Activated naive CD8-positive, alpha-beta T cell (primary cell): ENCODE data around the gene ELOVL2.

Source experiments
- H3K27ac Mint-ChIP-seq: one replicate; pipeline ENCODE4 v1.8.0; 2021; ENCODE audit warnings: mixed read lengths
- H3K27me3 Mint-ChIP-seq: one replicate; pipeline ENCODE4 v1.8.0; 2021; ENCODE audit warnings: mixed read lengths
- H3K36me3 Mint-ChIP-seq: one replicate; pipeline ENCODE4 v1.8.0; 2021; ENCODE audit warnings: mixed read lengths
- H3K4me1 Mint-ChIP-seq: one replicate; pipeline ENCODE4 v1.8.0; 2021; ENCODE audit warnings: low read depth, mixed read lengths
- H3K4me3 Mint-ChIP-seq: one replicate; pipeline ENCODE4 v1.8.0; 2021; ENCODE audit warnings: mild to moderate bottlenecking, mixed read lengths
- H3K9me3 Mint-ChIP-seq: one replicate; pipeline ENCODE4 v1.8.0; 2021; ENCODE audit warnings: low read depth, mixed read lengths

The ELOVL2 gene

DNA sequence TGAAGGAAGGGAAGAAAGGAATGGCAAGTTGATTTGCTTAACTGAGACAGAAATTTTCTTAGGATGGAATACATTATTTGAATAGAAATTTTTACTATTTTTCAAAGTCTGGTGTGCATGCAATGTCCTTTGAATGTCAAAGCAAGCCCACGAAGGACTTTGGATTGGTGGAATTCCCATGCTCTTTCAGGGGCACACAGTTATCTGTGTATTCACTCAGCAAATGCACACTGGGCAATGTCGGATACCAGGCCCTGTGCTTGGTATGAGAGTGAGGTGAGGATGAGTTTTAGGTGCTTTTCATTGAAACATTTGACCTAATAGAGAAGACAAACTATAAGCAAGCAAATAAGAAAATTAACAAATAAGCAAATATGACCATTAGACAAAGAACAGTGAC is 83.9 kb downstream of the ELOVL2 start:
- Mint-ChIP-seq H3K4me3 (no peak overlapping the region), H3K4me1 (no peaks in the 10 kb centered on the region), H3K9me3 (peaks cover 3% of the 10 kb centered on the region), H3K27ac (no peak overlapping the region), H3K36me3 (peaks cover 2% of the 10 kb centered on the region), H3K27me3 (peaks cover 13% of the 10 kb centered on the region)

GRCh38 chr6:10957414-10957886 is 86.7 kb downstream of the ELOVL2 start:
- H3K27me3 Mint-ChIP-seq: peaks cover 13% of the 10 kb centered on the region
- no peak overlapping the region for H3K4me3 Mint-ChIP-seq
- no peaks in the 10 kb centered on the region for H3K4me1 Mint-ChIP-seq
- no peaks in the 10 kb centered on the region for H3K9me3 Mint-ChIP-seq
- H3K36me3 Mint-ChIP-seq: no peaks in the 10 kb centered on the region
- H3K27ac Mint-ChIP-seq: no peak overlapping the region

- H3K4me3 Mint-ChIP-seq: no peak overlapping the region
- no peak overlapping the region for H3K27ac Mint-ChIP-seq
- no peaks in the 10 kb centered on the region for H3K36me3 Mint-ChIP-seq
- H3K4me1 Mint-ChIP-seq: no peaks in the 10 kb centered on the region
- H3K27me3 Mint-ChIP-seq: peaks cover 13% of the 10 kb centered on the region
- H3K9me3 Mint-ChIP-seq: no peaks in the 10 kb centered on the region
Measured at GRCh38 chr6:10956776-10957175, 87.3 kb downstream of the ELOVL2 start.

GRCh38 chr6:10954590-10955010 is 89.5 kb downstream of the ELOVL2 start:
- H3K36me3 Mint-ChIP-seq: no peaks in the 10 kb centered on the region
- H3K4me3 Mint-ChIP-seq: no peak overlapping the region

DNA sequence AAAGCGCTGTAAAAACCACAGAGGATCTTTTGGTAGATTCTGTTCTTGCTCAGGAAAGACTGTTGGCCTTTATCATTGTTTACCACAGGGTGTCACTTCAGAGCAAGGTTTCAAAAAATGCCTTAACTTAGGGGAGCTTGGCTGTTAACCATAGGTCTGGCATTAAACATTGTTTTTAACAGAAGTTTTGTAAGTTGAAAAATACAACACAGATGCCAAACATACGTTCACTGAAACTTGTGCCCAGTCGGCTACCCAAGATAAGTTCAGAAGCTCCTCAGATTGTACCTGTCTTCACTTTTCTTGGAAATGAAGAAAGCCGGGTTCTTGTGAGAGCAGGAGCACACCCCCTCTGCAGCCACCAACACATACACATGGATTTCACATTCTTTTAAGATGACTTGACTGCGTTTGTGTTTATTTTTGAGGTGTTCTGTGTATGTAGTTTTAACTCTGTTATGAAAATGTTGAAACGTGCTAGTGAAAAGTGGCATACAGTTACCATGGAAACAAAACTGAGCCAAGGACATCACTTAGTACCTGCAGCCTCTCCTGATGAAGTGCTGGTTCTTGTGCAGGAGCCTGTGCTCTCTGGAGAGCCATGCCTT is 92.3 kb downstream of the ELOVL2 start:
- peaks cover 11% of the 10 kb centered on the region for H3K27me3 Mint-ChIP-seq
- H3K27ac Mint-ChIP-seq: no peak overlapping the region
- no peaks in the 10 kb centered on the region for H3K9me3 Mint-ChIP-seq
- H3K4me1 Mint-ChIP-seq: no peaks in the 10 kb centered on the region
- H3K4me3 Mint-ChIP-seq: no peak overlapping the region
- H3K36me3 Mint-ChIP-seq: no peaks in the 10 kb centered on the region

More at GRCh38 chr6:10954590-10955010, 89.5 kb downstream of the ELOVL2 start:
- no peaks in the 10 kb centered on the region for H3K4me1 Mint-ChIP-seq
- H3K27me3 Mint-ChIP-seq: peaks cover 12% of the 10 kb centered on the region
- H3K9me3 Mint-ChIP-seq: no peaks in the 10 kb centered on the region
- no peak overlapping the region for H3K27ac Mint-ChIP-seq

GRCh38 chr6:10949579-10950490 is 94.3 kb downstream of the ELOVL2 start:
- Mint-ChIP-seq H3K27ac (no peak overlapping the region), H3K4me3 (no peak overlapping the region), H3K9me3 (no peaks in the 10 kb centered on the region), H3K36me3 (no peaks in the 10 kb centered on the region), H3K4me1 (no peaks in the 10 kb centered on the region), H3K27me3 (peaks cover 11% of the 10 kb centered on the region)

GRCh38 chr6:10947966-10948365 is 96.1 kb downstream of the ELOVL2 start:
- Mint-ChIP-seq H3K4me3 (no peak overlapping the region), H3K27me3 (peaks cover 8% of the 10 kb centered on the region), H3K9me3 (no peaks in the 10 kb centered on the region), H3K27ac (no peak overlapping the region), H3K36me3 (no peaks in the 10 kb centered on the region), H3K4me1 (no peaks in the 10 kb centered on the region)

- Mint-ChIP-seq H3K4me3 (no peak overlapping the region), H3K9me3 (no peaks in the 10 kb centered on the region), H3K36me3 (no peaks in the 10 kb centered on the region), H3K27ac (no peak overlapping the region), H3K4me1 (no peaks in the 10 kb centered on the region), H3K27me3 (peaks cover 6% of the 10 kb centered on the region)
Measured at GRCh38 chr6:10945845-10946244, 98.3 kb downstream of the ELOVL2 start.

GRCh38 chr6:10939840-10940239 is 104.3 kb downstream of the ELOVL2 start:
- Mint-ChIP-seq H3K27me3 (peaks cover 1% of the 10 kb centered on the region), H3K4me1 (no peaks in the 10 kb centered on the region), H3K9me3 (peaks cover 5% of the 10 kb centered on the region)

GRCh38 chr6:10933126-10933525 is 111.0 kb downstream of the ELOVL2 start:
- peaks cover 7% of the 10 kb centered on the region for H3K27me3 Mint-ChIP-seq
- no peaks in the 10 kb centered on the region for H3K36me3 Mint-ChIP-seq
- no peaks in the 10 kb centered on the region for H3K4me1 Mint-ChIP-seq
- no peaks in the 10 kb centered on the region for H3K9me3 Mint-ChIP-seq
- no peak overlapping the region for H3K4me3 Mint-ChIP-seq
- H3K27ac Mint-ChIP-seq: no peak overlapping the region

More at GRCh38 chr6:10939840-10940239, 104.3 kb downstream of the ELOVL2 start:
- H3K4me3 Mint-ChIP-seq: no peak overlapping the region
- no peak overlapping the region for H3K27ac Mint-ChIP-seq
- H3K36me3 Mint-ChIP-seq: no peaks in the 10 kb centered on the region
